HG02798 (cell line): ENCODE results near the gene CHPF.

Experiments
- ATAC-seq: cut with Tn5 transposase; IDR thresholded peaks from one replicate; pipeline ENCODE4 v1.9.1; 2021; ENCODE audit warnings: mild to moderate bottlenecking; ENCODE audit not compliant: unreplicated experiment, poor library complexity

Gene CHPF

GRCh38 chr2:219543596-219544358 is at the start of gene CHPF, which contains the start of gene TMEM198:
Gene CHPF (minus strand): TSS chr2:219543809. CDS start chr2:219543538, 271 bp downstream.
Gene TMEM198 (plus strand): TSS chr2:219544028. CDS start chr2:219544728, 700 bp downstream.
- ATAC-seq = peak; percentile 84

GRCh38 chr2:219593154-219593553 is 49.5 kb upstream of the CHPF start:
- no peak for ATAC-seq

GRCh38 chr2:219592736-219593135 is 49.1 kb upstream of the CHPF start:
- ATAC-seq = no peak

- no peak for ATAC-seq
These were observed 47.5 kb upstream of the CHPF start for GRCh38 chr2:219591091-219591490.

- no peak for ATAC-seq
These were observed 37.7 kb upstream of the CHPF start for GRCh38 chr2:219581346-219581745.

- ATAC-seq = no peak
These were observed 35.4 kb upstream of the CHPF start for GRCh38 chr2:219578811-219579613.

GRCh38 chr2:219576505-219577388 is 33.1 kb upstream of the CHPF start:
- no peak for ATAC-seq

GRCh38 chr2:219575566-219576504 is 32.2 kb upstream of the CHPF start:
- ATAC-seq = no peak

- ATAC-seq = no peak
These were observed 31.1 kb upstream of the CHPF start for GRCh38 chr2:219574484-219575311.

GRCh38 chr2:219573166-219573565 is 29.6 kb upstream of the CHPF start:
- no peak for ATAC-seq

GRCh38 chr2:219572237-219573001 is 28.8 kb upstream of the CHPF start, which contains the start of gene INHA:
Gene INHA (plus strand): TSS chr2:219572310. CDS start chr2:219572375, 65 bp downstream.
- no peak for ATAC-seq

GRCh38 chr2:219571311-219572236 is 28.0 kb upstream of the CHPF start, which contains the start of gene OBSL1:
Gene OBSL1 (minus strand): TSS chr2:219571539. CDS start chr2:219571232, 307 bp downstream.
- ATAC-seq = no peak

GRCh38 chr2:219570924-219571310 is 27.3 kb upstream of the CHPF start:
- no peak for ATAC-seq

- ATAC-seq = no peak
These were observed 26.8 kb upstream of the CHPF start for GRCh38 chr2:219570194-219570923.

- ATAC-seq = no peak
These were observed 26.0 kb upstream of the CHPF start for GRCh38 chr2:219569635-219570034.

- ATAC-seq = no peak
These were observed 25.4 kb upstream of the CHPF start for GRCh38 chr2:219569041-219569440.
